SK-N-SH treated with all-trans-retinoic acid at 6 μM for 48 hours (cell line): ENCODE measurements around the gene CLP1.

ENCODE experiments used
- ATAC-seq: fragments of 200-7000 bp; cut with Tn5 transposase; 3 replicates; pipeline ENCODE4 v1.9.1; 2020; ENCODE audit warnings: mild to moderate bottlenecking, moderate library complexity
- BACH2 ChIP-seq: fragments of 250-450 bp; sonication (Bioruptor Pico); IDR thresholded peaks from 2 replicates; pipeline ENCODE4 v1.9.0; 2021; ENCODE audit warnings: mild to moderate bottlenecking, borderline replicate concordance
- CREB5 ChIP-seq: fragments of 250-450 bp; sonication (Bioruptor Pico); IDR thresholded peaks from 2 replicates; pipeline ENCODE4 v1.5.1; 2020; ENCODE audit warnings: low read depth, mild to moderate bottlenecking, moderate library complexity
- CSDC2 ChIP-seq: fragments of 250-450 bp; sonication (Bioruptor Pico); IDR thresholded peaks from 2 replicates; pipeline ENCODE4 v1.5.0; 2020; ENCODE audit warnings: mild to moderate bottlenecking, moderate library complexity
- CSRNP3 ChIP-seq: fragments of 250-450 bp; sonication (Bioruptor Pico); IDR thresholded peaks from 2 replicates; pipeline ENCODE4 v1.5.1; 2021; ENCODE audit warnings: mild to moderate bottlenecking, moderate library complexity
- ESRRG ChIP-seq: fragments of 250-450 bp; sonication (Bioruptor Pico); IDR thresholded peaks from 2 replicates; pipeline ENCODE4 v1.6.1; 2021; ENCODE audit warnings: mild to moderate bottlenecking
- ISL1 ChIP-seq: fragments of 250-450 bp; sonication (Bioruptor Pico); IDR thresholded peaks from 2 replicates; pipeline ENCODE4 v2.1.2; 2022; ENCODE audit warnings: mild to moderate bottlenecking, moderate library complexity
- OSR1 ChIP-seq: fragments of 250-450 bp; sonication (Bioruptor Pico); IDR thresholded peaks from 2 replicates; pipeline ENCODE4 v1.8.0; 2022; ENCODE audit warnings: moderate library complexity, mild to moderate bottlenecking, inconsistent platforms
- PATZ1 ChIP-seq: fragments of 250-450 bp; sonication (Bioruptor Pico); IDR thresholded peaks from 2 replicates; pipeline ENCODE4 v1.8.0; 2020; ENCODE audit warnings: mild to moderate bottlenecking, moderate library complexity, borderline replicate concordance
- POU6F1 ChIP-seq: fragments of 250-450 bp; sonication (Bioruptor Pico); IDR thresholded peaks from 2 replicates; pipeline ENCODE4 v1.8.0; 2021; ENCODE audit warnings: low read depth, mild to moderate bottlenecking, moderate library complexity, borderline replicate concordance
- PPARA ChIP-seq: fragments of 250-450 bp; sonication (Bioruptor Pico); IDR thresholded peaks from 2 replicates; pipeline ENCODE4 v1.5.0; 2020; ENCODE audit warnings: mild to moderate bottlenecking, borderline replicate concordance
- RARB ChIP-seq: fragments of 250-450 bp; sonication (Bioruptor Pico); IDR thresholded peaks from 2 replicates; pipeline ENCODE4 v1.8.0; 2021; ENCODE audit warnings: mild to moderate bottlenecking, moderate library complexity
- SNAI2 ChIP-seq: fragments of 250-450 bp; sonication (Bioruptor Pico); IDR thresholded peaks from 2 replicates; pipeline ENCODE4 v1.5.0; 2020; ENCODE audit warnings: mild to moderate bottlenecking, moderate library complexity
- TCF4 ChIP-seq: fragments of 250-450 bp; sonication (Bioruptor Pico); IDR thresholded peaks from 2 replicates; pipeline ENCODE4 v1.8.0; 2021; ENCODE audit warnings: mild to moderate bottlenecking, moderate library complexity, borderline replicate concordance
- TOX ChIP-seq: fragments of 250-450 bp; sonication (Bioruptor Pico); IDR thresholded peaks from 2 replicates; pipeline ENCODE4 v1.8.0; 2021; ENCODE audit warnings: mild to moderate bottlenecking, moderate library complexity, borderline replicate concordance
- TSHZ2 ChIP-seq: fragments of 250-450 bp; sonication (Bioruptor Pico); IDR thresholded peaks from 2 replicates; pipeline ENCODE4 v1.5.0; 2020; ENCODE audit warnings: mild to moderate bottlenecking, moderate library complexity
- ZC3H10 ChIP-seq: fragments of 250-450 bp; sonication (Bioruptor Pico); IDR thresholded peaks from 2 replicates; pipeline ENCODE4 v1.5.1; 2021; ENCODE audit warnings: mild to moderate bottlenecking, moderate library complexity
- ZFP3 ChIP-seq: fragments of 250-450 bp; sonication (Bioruptor Pico); IDR thresholded peaks from 2 replicates; pipeline ENCODE4 v1.5.0; 2020; ENCODE audit warnings: mild to moderate bottlenecking, moderate library complexity
- ZFP30 ChIP-seq: fragments of 450-650 bp; formaldehyde crosslinking; IDR thresholded peaks from 2 replicates; pipeline ENCODE4 v1.5.0; 2022; ENCODE audit warnings: mild to moderate bottlenecking, moderate library complexity
- ZNF565 ChIP-seq: fragments of 450-650 bp; formaldehyde crosslinking; conservative IDR thresholded peaks from 2 replicates; pipeline ENCODE4 v1.5.0; 2020; ENCODE audit warnings: low read depth, mild to moderate bottlenecking, moderate library complexity
- ZNF70 ChIP-seq: fragments of 450-650 bp; formaldehyde crosslinking; IDR thresholded peaks from 2 replicates; pipeline ENCODE4 v1.5.0; 2020; ENCODE audit warnings: mild to moderate bottlenecking, moderate library complexity
- ZNF8 ChIP-seq: fragments of 450-650 bp; formaldehyde crosslinking; IDR thresholded peaks from 2 replicates; pipeline ENCODE4 v1.5.0; 2020; ENCODE audit warnings: mild to moderate bottlenecking, moderate library complexity

Gene CLP1

GRCh38 chr11:57638005-57638781, 19.4 kb upstream of the CLP1 start:
- peak; percentile 98 for ATAC-seq
- TF ChIP-seq POU6F1, result no peak
- TF ChIP-seq ZC3H10 (CRISPR knock-in tag), result no peak
- TF ChIP-seq CREB5 (CRISPR knock-in tag), result no peak
- TF ChIP-seq CSRNP3 (CRISPR knock-in tag), result no peak
- TF ChIP-seq SNAI2, result no peak
- no peak for TF ChIP-seq TSHZ2
- TF ChIP-seq ZNF70 (CRISPR knock-in tag), result no peak
- TF ChIP-seq PPARA (CRISPR knock-in tag), result no peak
- TF ChIP-seq TOX, result no peak
- TF ChIP-seq TCF4 (CRISPR knock-in tag), result no peak
- no peak for TF ChIP-seq ZFP30
- no peak for TF ChIP-seq BACH2 (CRISPR knock-in tag)
- TF ChIP-seq, all 23 proteins: peak for 0

- TF ChIP-seq ISL1 (no peak), POU6F1 (no peak), ESRRG (no peak), ZNF70 (CRISPR knock-in tag) (no peak), PPARA (CRISPR knock-in tag) (no peak), PATZ1 (CRISPR knock-in tag) (no peak), TOX (no peak), OSR1 (CRISPR knock-in tag) (no peak)
- peak; percentile 6; the same call in 2 of the 3 replicates for ATAC-seq
These were observed 18.7 kb upstream of the CLP1 start for GRCh38 chr11:57638811-57639320.

GRCh38 chr11:57639321-57640067, 18.1 kb upstream of the CLP1 start:
- peak; percentile 8; the same call in 2 of the 3 replicates for ATAC-seq
- no peak for TF ChIP-seq ZFP3
- TF ChIP-seq PPARA (CRISPR knock-in tag), result no peak
- TF ChIP-seq RARB (CRISPR knock-in tag), result no peak
- TF ChIP-seq PATZ1 (CRISPR knock-in tag), result no peak
- TF ChIP-seq ZFP30, result no peak
- TF ChIP-seq ISL1, result no peak
- no peak for TF ChIP-seq ESRRG
- TF ChIP-seq BACH2 (CRISPR knock-in tag), result no peak
- no peak for TF ChIP-seq ZNF70 (CRISPR knock-in tag)
- no peak for TF ChIP-seq SNAI2
- no peak for TF ChIP-seq TCF4 (CRISPR knock-in tag)
- no peak for TF ChIP-seq CSDC2 (CRISPR knock-in tag)
- no peak for TF ChIP-seq TOX
- no peak for TF ChIP-seq ZNF565
- TF ChIP-seq ZNF8 (CRISPR knock-in tag), result no peak
